Activated naive CD4-positive, alpha-beta T cell treated with anti-CD3 and anti-CD28 coated beads, Interleukin-2, amount 10 ng/mL, durations not matched to agents 7 days and 5 days (primary cell): Measurements from ENCODE around the gene RPRD1B.
A peak's percentile ranks its signal among the peaks of the same experiment; 100 is the strongest.
"Not testable (repeated sequence)": the region's sequence is repeated elsewhere in the genome, so short reads cannot be mapped to it uniquely, and the experiment has no call there.

Experiments
- CTCF ChIA-PET: fragments of 350-600 bp; sonication (Branson Sonifier 250); formaldehyde crosslinking; loops from one replicate; lab custom pipeline; 2021; ENCODE audit warnings: antibody characterized with exemption; lab: Charles Lee
- DNase-seq: peaks from one replicate; pipeline ENCODE4 v3.0.0-alpha.2; 2020
- H3K27ac Mint-ChIP-seq: one replicate; pipeline ENCODE4 v1.8.0; 2021; ENCODE audit warnings: mild to moderate bottlenecking, moderate library complexity, mixed read lengths
- H3K27me3 Mint-ChIP-seq: one replicate; pipeline ENCODE4 v1.8.0; 2021; ENCODE audit warnings: mild to moderate bottlenecking, mixed read lengths
- H3K36me3 Mint-ChIP-seq: one replicate; pipeline ENCODE4 v1.8.0; 2021; ENCODE audit warnings: mixed read lengths
- H3K4me1 Mint-ChIP-seq: one replicate; pipeline ENCODE4 v1.8.0; 2021; ENCODE audit warnings: mixed read lengths
- H3K4me3 Mint-ChIP-seq: one replicate; pipeline ENCODE4 v1.8.0; 2021; ENCODE audit warnings: mild to moderate bottlenecking, moderate library complexity, mixed read lengths
- H3K9me3 Mint-ChIP-seq: one replicate; pipeline ENCODE4 v1.8.0; 2021; ENCODE audit warnings: mixed read lengths

Gene RPRD1B

DNA sequence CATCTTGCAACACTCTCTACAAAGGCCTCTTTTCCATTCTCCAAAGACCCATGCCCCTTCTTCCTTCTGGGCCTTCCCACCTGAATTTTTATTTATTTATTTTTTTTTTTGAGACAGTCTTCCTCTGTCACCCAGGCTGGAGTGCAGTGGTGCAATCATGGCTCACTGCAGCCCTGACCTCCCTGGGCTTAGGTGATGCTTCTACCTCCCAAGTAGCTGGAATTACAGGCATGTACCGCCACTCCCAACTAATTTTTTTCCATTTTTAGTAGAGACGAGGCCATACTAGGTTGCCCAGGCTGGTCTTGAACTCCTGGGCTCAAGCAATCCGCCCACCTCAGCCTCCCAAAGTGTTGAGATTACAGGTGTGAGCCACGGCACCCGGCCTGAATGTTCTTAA is 24.1 kb upstream of the RPRD1B start:
- H3K4me3 Mint-ChIP-seq, H3K4me1 Mint-ChIP-seq, H3K27me3 Mint-ChIP-seq, H3K27ac Mint-ChIP-seq, DNase-seq, H3K9me3 Mint-ChIP-seq: not testable (repeated sequence)
- CTCF ChIA-PET, result interaction anchor here (1.9 kb wide), 1 partner anchor 49 kb away, joined by 4 read pairs; no protein-coding TSS in a partner anchor
- H3K36me3 Mint-ChIP-seq, result peaks cover 38% of the 10 kb centered on the region

DNA sequence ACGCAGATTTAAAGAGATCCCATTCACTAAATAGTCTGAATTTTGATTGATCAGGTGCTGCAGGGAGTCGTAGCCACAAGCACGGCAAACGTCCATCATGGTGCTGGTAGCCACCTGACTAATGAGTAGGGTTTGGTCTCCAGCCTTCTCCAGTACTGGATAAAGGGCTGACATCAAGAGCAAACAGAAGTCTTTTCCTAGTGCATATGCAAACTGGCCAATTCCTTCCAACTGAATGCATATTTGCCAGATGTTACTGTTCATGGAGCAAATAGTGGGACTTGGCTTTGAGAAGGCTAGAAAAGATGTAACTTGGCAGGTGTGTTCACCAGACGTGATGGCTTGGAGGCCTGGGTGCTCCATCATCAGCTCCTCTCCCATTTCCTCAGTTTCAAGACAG is 21.9 kb upstream of the RPRD1B start:
- no peaks in the 10 kb centered on the region for H3K27me3 Mint-ChIP-seq

DNA sequence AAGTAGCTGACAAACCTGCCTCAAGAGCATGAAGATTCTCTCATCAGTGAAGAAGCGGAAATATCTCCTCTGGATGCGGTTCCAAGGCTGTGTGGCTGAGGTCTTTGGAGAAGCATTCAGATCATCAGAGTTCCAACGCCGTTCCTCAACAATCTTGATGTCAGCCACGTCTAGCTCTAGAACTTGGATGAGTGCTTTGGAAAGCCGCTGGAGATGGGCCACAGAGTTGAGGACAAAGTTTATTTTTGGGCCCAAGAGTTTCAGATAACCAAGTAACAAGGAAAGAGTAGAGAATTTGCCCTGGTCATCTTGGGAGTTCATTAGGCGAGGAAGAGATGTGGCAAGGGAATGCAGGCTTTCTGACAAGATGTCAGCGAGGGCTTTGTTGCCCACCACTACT is 21.2 kb upstream of the RPRD1B start:
- no peak for DNase-seq
- H3K36me3 Mint-ChIP-seq, result peaks cover 63% of the 10 kb centered on the region
- no peaks in the 10 kb centered on the region for H3K27me3 Mint-ChIP-seq
- CTCF ChIA-PET, result interaction anchor here (0.6 kb wide), 1 partner anchor 16 kb away, joined by 4 read pairs; no protein-coding TSS in a partner anchor
- no peaks in the 10 kb centered on the region for H3K4me1 Mint-ChIP-seq
- no peak overlapping the region for H3K4me3 Mint-ChIP-seq
- no peak overlapping the region for H3K27ac Mint-ChIP-seq
- H3K9me3 Mint-ChIP-seq, result no peaks in the 10 kb centered on the region

More for the DNA sequence above, 21.9 kb upstream of the RPRD1B start:
- peaks cover 57% of the 10 kb centered on the region for H3K36me3 Mint-ChIP-seq
- CTCF ChIA-PET, result interaction anchor here (0.6 kb wide), 1 partner anchor 15 kb away, joined by 4 read pairs; no protein-coding TSS in a partner anchor
- H3K27ac Mint-ChIP-seq, result no peak overlapping the region
- no peaks in the 10 kb centered on the region for H3K4me1 Mint-ChIP-seq
- no peak for DNase-seq
- H3K9me3 Mint-ChIP-seq, result no peaks in the 10 kb centered on the region
- H3K4me3 Mint-ChIP-seq, result no peak overlapping the region

DNA sequence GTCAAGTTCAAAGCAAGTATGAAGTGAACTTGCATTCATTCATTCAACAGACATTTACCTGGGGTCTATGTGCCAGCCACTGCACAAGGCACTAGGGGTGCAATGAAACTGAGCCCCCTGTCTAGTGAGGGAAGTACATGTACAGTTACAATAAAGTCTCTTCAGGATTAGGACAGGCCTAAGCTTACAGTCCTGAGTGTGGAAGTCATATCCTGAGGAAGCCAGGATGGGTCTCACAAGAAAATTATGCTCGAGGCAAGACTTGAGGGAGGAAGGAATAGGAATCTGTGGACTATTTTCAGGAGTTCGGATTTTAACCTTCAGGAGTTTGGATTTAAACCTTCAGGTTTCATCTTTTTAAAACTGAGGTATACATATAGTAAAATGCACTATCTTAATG is 19.7 kb upstream of the RPRD1B start:
- H3K4me3 Mint-ChIP-seq, result no peak overlapping the region
- peak overlapping the region; percentile 55 for H3K27ac Mint-ChIP-seq
- peaks cover 4% of the 10 kb centered on the region for H3K9me3 Mint-ChIP-seq
- DNase-seq, result no peak
- CTCF ChIA-PET, result no interaction called here
- peaks cover 71% of the 10 kb centered on the region for H3K36me3 Mint-ChIP-seq
- no peaks in the 10 kb centered on the region for H3K27me3 Mint-ChIP-seq
- no peaks in the 10 kb centered on the region for H3K4me1 Mint-ChIP-seq

DNA sequence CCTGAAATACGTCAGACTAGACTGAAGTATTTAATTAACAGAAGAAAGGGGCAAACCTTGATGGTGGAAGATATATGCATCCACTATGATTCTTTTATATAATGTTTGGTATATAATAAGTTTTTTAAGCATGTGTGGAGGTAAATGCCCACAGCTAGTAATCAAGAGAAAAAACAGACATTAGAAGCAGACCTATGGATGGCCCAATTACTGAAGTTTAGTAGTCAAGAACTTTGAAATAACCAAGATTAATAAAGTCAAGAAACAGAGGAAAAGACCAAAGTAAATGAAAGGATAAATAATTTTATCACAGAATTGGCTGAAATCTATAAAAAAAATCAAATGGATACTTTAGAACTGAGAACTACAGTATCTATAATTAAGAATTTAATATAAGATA is 15.6 kb upstream of the RPRD1B start:
- Mint-ChIP-seq H3K36me3 (peaks cover 62% of the 10 kb centered on the region), H3K27me3 (no peaks in the 10 kb centered on the region), H3K9me3 (peaks cover 4% of the 10 kb centered on the region), H3K27ac (no peak overlapping the region), H3K4me1 (no peaks in the 10 kb centered on the region), H3K4me3 (no peak overlapping the region)
- CTCF ChIA-PET, result interaction anchor here (1.4 kb wide), 1 partner anchor 16 kb away, joined by 3 read pairs; the partner anchor contains the start of gene RPRD1B
- DNase-seq, result no peak

DNA sequence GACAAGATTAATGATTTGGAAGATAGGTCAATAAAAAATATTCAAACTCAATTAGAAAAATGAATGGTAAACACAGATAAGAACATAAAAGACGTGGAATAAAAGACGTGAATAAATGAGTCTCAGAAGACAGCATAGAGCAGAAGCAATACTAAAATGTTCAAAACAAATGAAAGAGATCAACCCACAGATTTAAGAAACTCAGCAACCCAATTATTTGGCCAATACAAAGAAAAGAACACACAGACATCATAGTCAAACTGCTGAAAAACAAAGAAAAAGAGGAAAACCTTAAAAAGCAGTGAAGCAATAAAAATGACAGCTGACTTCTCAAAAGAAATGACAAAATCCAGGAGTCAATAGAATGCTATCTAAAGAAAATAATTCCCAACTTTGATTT is 15.2 kb upstream of the RPRD1B start:
- Mint-ChIP-seq H3K9me3 (peaks cover 4% of the 10 kb centered on the region), H3K4me3 (no peak overlapping the region), H3K27ac (no peak overlapping the region), H3K27me3 (no peaks in the 10 kb centered on the region), H3K36me3 (peaks cover 59% of the 10 kb centered on the region), H3K4me1 (no peaks in the 10 kb centered on the region)
- DNase-seq, result no peak
- CTCF ChIA-PET, result interaction anchor here (1.4 kb wide), 1 partner anchor 16 kb away, joined by 3 read pairs; the partner anchor contains the start of gene RPRD1B

DNA sequence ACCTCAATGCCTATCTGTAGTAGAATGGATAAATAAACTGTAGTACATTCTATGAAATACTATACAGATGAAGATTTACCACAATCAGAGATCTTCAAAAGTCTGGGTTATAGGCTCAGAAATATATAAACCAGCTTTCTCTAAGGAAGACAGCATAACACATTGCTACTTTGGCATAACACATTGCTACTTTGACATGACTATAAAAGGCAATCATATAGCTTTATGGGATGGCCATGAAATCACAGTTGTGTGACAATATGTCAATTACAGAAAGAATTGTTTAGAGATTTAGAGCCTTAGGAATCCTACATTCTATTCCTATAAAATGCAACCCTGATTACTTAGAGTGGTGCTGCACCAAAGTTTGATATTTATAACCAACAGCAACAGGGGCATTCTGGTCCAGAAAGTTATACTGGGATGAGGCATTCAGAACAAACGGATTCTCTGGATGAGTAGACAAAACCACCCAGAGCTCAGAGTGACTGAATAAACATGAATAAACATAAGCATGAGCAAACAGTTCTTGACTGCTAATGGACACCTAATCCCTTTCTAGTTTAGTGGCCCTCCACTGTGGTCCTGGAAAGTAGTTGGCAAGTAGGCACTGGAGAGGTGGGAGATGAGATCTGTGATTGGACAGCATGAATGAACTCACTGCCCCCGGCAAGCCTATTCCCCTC is 12.3 kb upstream of the RPRD1B start:
- CTCF ChIA-PET, result interaction anchor here (0.7 kb wide), 1 partner anchor 325 kb away, joined by 3 read pairs; no protein-coding TSS in a partner anchor
- H3K9me3 Mint-ChIP-seq, result peaks cover 4% of the 10 kb centered on the region
- no peak overlapping the region for H3K4me3 Mint-ChIP-seq
- no peaks in the 10 kb centered on the region for H3K27me3 Mint-ChIP-seq
- DNase-seq, result no peak
- peaks cover 35% of the 10 kb centered on the region for H3K36me3 Mint-ChIP-seq
- no peak overlapping the region for H3K27ac Mint-ChIP-seq
- H3K4me1 Mint-ChIP-seq, result peaks cover 2% of the 10 kb centered on the region

DNA sequence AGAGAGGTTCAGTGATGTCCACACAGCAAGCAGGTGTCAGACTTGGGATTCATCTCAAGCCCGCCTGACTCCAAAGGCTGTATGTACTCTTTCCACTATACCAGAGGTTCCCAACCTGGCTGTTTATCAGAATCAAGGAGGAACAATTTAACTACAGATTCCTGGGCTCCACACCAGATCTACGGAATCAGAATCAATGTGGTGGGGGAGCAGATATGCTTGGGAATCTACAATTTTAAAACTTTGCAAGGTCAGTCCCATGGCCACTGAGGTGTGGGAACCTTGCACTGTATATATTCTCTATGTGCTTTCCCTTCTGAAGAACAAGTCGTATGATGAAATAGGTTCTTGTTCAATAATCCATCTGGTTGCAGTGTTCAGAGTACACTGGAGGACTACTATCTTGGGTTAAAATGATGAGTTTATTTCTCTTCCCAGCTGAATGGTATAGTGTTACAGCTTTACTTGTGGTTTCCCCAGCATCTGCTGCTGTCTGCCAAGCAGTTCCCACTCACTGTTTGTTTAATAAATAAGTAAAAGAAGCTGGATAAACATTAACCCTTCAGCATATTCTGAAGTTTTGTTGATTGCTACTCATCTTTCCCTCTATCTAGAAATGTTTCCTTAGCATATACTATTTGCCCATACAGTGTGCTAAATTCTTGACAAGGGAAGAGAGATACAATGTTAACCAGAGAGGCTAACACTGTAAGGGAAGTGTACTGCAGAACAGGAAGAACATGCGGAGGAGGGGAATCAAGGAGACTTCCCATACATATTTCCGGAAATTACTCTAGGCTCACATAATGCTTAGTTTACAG is 10.2 kb upstream of the RPRD1B start:
- H3K27ac Mint-ChIP-seq, result no peak overlapping the region
- no peak overlapping the region for H3K4me3 Mint-ChIP-seq
- CTCF ChIA-PET, result no interaction called here
- H3K9me3 Mint-ChIP-seq, result peaks cover 1% of the 10 kb centered on the region
- H3K4me1 Mint-ChIP-seq, result peaks cover 11% of the 10 kb centered on the region
- H3K27me3 Mint-ChIP-seq, result no peaks in the 10 kb centered on the region
- no peak for DNase-seq
- H3K36me3 Mint-ChIP-seq, result peaks cover 18% of the 10 kb centered on the region

DNA sequence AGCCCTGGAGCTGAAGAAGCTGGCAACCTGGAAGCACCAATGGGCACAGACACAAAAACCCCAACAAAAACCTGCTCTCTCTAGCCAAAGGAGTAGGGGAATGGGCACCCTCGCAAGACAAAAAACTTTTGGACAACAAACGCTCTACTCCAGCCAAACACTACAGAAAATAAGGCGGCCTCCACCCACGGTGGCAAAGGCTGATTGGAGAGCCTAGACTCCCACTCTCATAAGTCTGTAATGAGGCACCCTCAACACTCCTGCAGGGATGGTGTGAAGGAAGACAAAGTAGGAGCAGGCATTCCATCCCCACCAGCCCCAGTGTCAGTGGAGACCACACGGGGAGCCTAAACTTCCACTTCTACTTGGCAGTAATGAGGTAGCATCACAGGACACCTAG is 9.1 kb upstream of the RPRD1B start:
- Mint-ChIP-seq H3K36me3 (peaks cover 12% of the 10 kb centered on the region), H3K4me1 (peaks cover 22% of the 10 kb centered on the region), H3K4me3 (no peak overlapping the region), H3K27me3 (no peaks in the 10 kb centered on the region), H3K27ac (no peak overlapping the region), H3K9me3 (no peaks in the 10 kb centered on the region)
- CTCF ChIA-PET, result no interaction called here
- no peak for DNase-seq

DNA sequence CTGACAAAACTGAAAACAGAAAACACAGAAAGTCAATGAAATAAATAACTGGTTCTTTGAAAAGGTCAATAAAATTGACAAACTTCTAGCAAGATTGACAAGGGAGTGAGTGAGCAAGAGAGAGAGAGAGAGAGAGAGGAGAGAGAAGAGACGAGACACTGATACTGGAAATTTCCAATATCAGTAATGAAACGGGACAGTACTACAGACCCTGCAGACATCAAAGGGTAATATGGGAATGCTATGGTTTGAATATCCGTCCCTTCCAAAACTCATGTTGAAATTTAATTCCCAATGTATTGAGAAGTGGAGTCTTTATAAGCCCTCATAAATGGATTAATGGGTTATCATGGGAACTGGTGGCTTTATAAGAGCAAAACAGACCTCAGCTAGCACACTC is 4.1 kb upstream of the RPRD1B start:
- peaks cover 49% of the 10 kb centered on the region for H3K4me1 Mint-ChIP-seq
- peaks cover 5% of the 10 kb centered on the region for H3K27me3 Mint-ChIP-seq
- DNase-seq, result no peak
- H3K4me3 Mint-ChIP-seq, result no peak overlapping the region
- H3K27ac Mint-ChIP-seq, result no peak overlapping the region
- H3K9me3 Mint-ChIP-seq, result no peaks in the 10 kb centered on the region
- H3K36me3 Mint-ChIP-seq, result peaks cover 13% of the 10 kb centered on the region
- CTCF ChIA-PET, result no interaction called here

DNA sequence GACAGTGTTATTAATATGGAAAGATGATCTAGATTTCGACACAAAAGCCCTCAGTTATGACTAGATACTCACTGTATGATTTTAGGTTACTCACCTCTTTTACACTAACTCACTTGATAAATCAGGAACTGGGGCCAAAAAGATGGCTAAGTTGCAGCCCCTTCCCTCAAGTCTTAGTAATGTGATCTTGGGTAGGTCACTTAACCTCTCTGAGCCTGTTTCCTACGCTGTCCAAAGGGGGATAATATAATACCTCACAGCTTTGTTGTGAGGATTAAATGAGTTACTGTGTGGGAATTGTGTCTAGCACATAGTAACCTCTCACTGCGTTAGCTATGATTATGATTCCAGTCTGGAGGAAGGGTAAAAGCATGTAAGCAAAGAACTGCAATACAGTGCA is 1.6 kb upstream of the RPRD1B start:
- H3K4me3 Mint-ChIP-seq, result peak overlapping the region; percentile 91
- peak overlapping the region; percentile 97 for H3K27ac Mint-ChIP-seq
- peaks cover 69% of the 10 kb centered on the region for H3K4me1 Mint-ChIP-seq
- no peak for DNase-seq
- CTCF ChIA-PET, result no interaction called here
- H3K36me3 Mint-ChIP-seq, result peaks cover 18% of the 10 kb centered on the region
- H3K27me3 Mint-ChIP-seq, result peaks cover 5% of the 10 kb centered on the region
- H3K9me3 Mint-ChIP-seq, result no peaks in the 10 kb centered on the region

DNA sequence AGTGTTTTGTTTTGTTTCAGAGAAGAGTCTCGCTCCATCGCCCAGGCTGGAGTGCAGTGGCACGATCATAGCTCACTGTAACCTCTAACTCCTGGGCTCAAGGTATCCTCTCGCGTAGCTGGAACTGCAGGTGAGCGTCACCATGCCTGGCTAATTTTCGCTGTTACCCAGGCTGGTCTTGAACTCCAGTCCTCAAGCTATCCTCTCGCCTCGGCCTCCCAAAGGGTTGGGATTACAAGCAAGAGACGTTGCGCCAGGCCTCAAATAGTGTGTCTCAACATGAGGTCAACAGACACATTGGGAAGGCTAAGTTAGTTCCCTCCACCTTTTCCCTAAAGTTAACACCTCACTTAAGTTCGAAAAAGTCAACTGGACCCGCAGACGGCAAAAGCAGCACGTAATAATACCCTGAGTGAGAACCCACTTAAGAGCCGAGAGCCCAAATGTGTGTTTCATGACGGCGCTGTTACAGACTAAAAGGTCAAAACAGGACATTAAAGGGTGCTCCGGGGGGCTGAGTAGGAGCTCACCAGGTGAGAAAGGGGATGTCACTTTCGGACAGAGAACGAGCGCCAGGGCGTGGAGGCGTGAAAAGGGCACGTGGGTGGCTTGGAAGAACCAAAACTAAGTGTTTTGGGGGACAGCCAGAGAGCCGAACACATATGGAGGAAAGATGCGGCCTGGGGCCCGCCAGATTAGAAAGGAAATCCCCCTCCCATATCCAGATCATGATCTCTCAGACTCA is 789 bp upstream of the RPRD1B start:
- CTCF ChIA-PET, result interaction anchor here (1.1 kb wide), 1 partner anchor 25 kb away, joined by 5 read pairs; no protein-coding TSS in a partner anchor

DNA sequence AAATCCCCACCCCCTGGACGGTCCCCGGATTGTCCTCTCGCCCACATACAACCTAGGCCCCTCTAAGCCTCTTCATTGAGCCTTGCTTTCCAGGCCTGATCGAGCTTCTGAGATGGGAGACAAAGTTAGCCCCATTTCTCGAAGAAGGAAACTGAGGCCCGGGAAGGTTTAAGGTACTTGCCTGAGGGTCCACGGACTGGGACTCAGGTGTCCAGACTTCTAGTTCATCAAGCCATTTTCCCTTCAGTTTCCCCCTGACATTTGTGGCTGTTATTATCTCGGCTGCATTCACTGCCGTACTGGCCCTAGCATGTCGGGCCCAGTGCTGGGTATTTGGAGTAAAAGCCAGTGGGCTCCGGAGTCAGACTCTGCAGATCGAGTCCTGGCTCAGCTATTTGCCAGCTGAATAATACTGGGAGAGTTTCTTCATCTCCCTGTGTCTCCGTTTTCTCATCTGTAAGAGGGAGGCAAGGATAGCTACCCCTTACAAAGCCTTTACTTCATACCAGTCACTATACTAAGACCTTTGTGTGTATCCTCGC is 633 bp downstream of the RPRD1B start:
- Mint-ChIP-seq H3K27me3 (peaks cover 5% of the 10 kb centered on the region), H3K4me1 (peaks cover 63% of the 10 kb centered on the region), H3K36me3 (peaks cover 22% of the 10 kb centered on the region), H3K9me3 (no peaks in the 10 kb centered on the region), H3K4me3 (peak overlapping the region; percentile 91), H3K27ac (peak overlapping the region; percentile 97)
- DNase-seq, result no peak
- CTCF ChIA-PET, result interaction anchor here (0.8 to 1.4 kb wide), 4 partner anchors 15 to 401 kb away, joined by 3 to 5 read pairs (median 3); partner anchors contain the start of gene SNHG17

More for the DNA sequence above, 789 bp upstream of the RPRD1B start:
- Mint-ChIP-seq H3K9me3 (no peaks in the 10 kb centered on the region), H3K27me3 (peaks cover 5% of the 10 kb centered on the region), H3K4me1 (peaks cover 75% of the 10 kb centered on the region), H3K27ac (peak overlapping the region; percentile 97), H3K36me3 (peaks cover 23% of the 10 kb centered on the region), H3K4me3 (peak overlapping the region; percentile 91)
- peak; percentile 77 for DNase-seq
